ENCODE measurements around the gene CIZ1. TPM values are rescaled to one million over a fixed set of nuclear protein-coding genes. Genes with fewer than 3 reads are reported as not detected.

Gene CIZ1
- total and polyA plus RNA-seq, 3 experiments from 2014 or later = 35.2 to 125 (median 114) TPM

GRCh38 chr9:128152133-128153059 lies 39.0 kb downstream of the CIZ1 start:
- H3K4me1 Mint-ChIP-seq = no peaks in the 10 kb centered on the region
- no peak overlapping the region for H3K27ac ChIP-seq (ENCODE audit: low read depth, low read length)
- no peak overlapping the region for H3K27ac Mint-ChIP-seq
- CTCF ChIA-PET = no interaction called here
- no peaks in the 10 kb centered on the region for H3K27me3 ChIP-seq (ENCODE audit: insufficient read depth, low read length, poor library complexity, severe bottlenecking)
- H3K27me3 Mint-ChIP-seq = peaks cover 0 to 2% of the 10 kb centered on the region in 2 donors
- H3K9me3 ChIP-seq (ENCODE audit: low read length) = no peaks in the 10 kb centered on the region
- H3K9me3 Mint-ChIP-seq = no peaks in the 10 kb centered on the region
- H3K36me3 Mint-ChIP-seq = no peaks in the 10 kb centered on the region
- H3K4me3 ChIP-seq (ENCODE audit: low read length) = no peak overlapping the region
- POLR2A ChIA-PET = no interaction called here
- no peaks in the 10 kb centered on the region for H3K36me3 ChIP-seq (ENCODE audit: insufficient read depth, low read length)
- DNase-seq = no peak
- H3K4me3 Mint-ChIP-seq = no peak overlapping the region
- H3K4me1 ChIP-seq (ENCODE audit: insufficient read depth, low read length) = no peaks in the 10 kb centered on the region

- CTCF ChIA-PET = interaction anchor here (1.2 kb wide), 1 partner anchor 8 kb away, joined by 4 read pairs; the partner anchor contains the start of gene BBLN
- H3K9me3 ChIP-seq (ENCODE audit: low read length) = no peaks in the 10 kb centered on the region
- H3K4me3 ChIP-seq (ENCODE audit: low read length) = no peak overlapping the region
- no peak for DNase-seq
- no peak overlapping the region for H3K4me3 Mint-ChIP-seq
- H3K36me3 ChIP-seq (ENCODE audit: insufficient read depth, low read length) = no peaks in the 10 kb centered on the region
- H3K27me3 Mint-ChIP-seq = peaks cover 0 to 2% of the 10 kb centered on the region in 2 donors
- POLR2A ChIA-PET = no interaction called here
- H3K4me1 ChIP-seq (ENCODE audit: insufficient read depth, low read length) = no peaks in the 10 kb centered on the region
- H3K9me3 Mint-ChIP-seq = no peaks in the 10 kb centered on the region
- no peaks in the 10 kb centered on the region for H3K27me3 ChIP-seq (ENCODE audit: insufficient read depth, low read length, poor library complexity, severe bottlenecking)
- no peaks in the 10 kb centered on the region for H3K36me3 Mint-ChIP-seq
- H3K27ac ChIP-seq (ENCODE audit: low read depth, low read length) = no peak overlapping the region
- no peaks in the 10 kb centered on the region for H3K4me1 Mint-ChIP-seq
- H3K27ac Mint-ChIP-seq = no peak overlapping the region
Measured at GRCh38 chr9:128151309-128152132, 39.9 kb downstream of the CIZ1 start.

- no peaks in the 10 kb centered on the region for H3K36me3 ChIP-seq (ENCODE audit: insufficient read depth, low read length)
- no peak for DNase-seq
- H3K27me3 Mint-ChIP-seq = peaks cover 0 to 2% of the 10 kb centered on the region in 2 donors
- no peak overlapping the region for H3K27ac Mint-ChIP-seq
- no peaks in the 10 kb centered on the region for H3K9me3 Mint-ChIP-seq
- H3K4me3 Mint-ChIP-seq = no peak overlapping the region
- no peak overlapping the region for H3K4me3 ChIP-seq (ENCODE audit: low read length)
- POLR2A ChIA-PET = no interaction called here
- no peaks in the 10 kb centered on the region for H3K4me1 ChIP-seq (ENCODE audit: insufficient read depth, low read length)
- no peaks in the 10 kb centered on the region for H3K27me3 ChIP-seq (ENCODE audit: insufficient read depth, low read length, poor library complexity, severe bottlenecking)
- H3K36me3 Mint-ChIP-seq = no peaks in the 10 kb centered on the region
- CTCF ChIA-PET = interaction anchor here (1.2 kb wide), 1 partner anchor 9 kb away, joined by 4 read pairs; the partner anchor contains the start of gene BBLN
- no peaks in the 10 kb centered on the region for H3K4me1 Mint-ChIP-seq
- H3K9me3 ChIP-seq (ENCODE audit: low read length) = no peaks in the 10 kb centered on the region
- no peak overlapping the region for H3K27ac ChIP-seq (ENCODE audit: low read depth, low read length)
Measured at GRCh38 chr9:128150594-128151308, 40.6 kb downstream of the CIZ1 start.

- ChIA-PET CTCF (interaction anchor here (1.2 kb wide), 1 partner anchor 10 kb away, joined by 4 read pairs; the partner anchor contains the start of gene BBLN), POLR2A (no interaction called here)
- DNase-seq = no peak
- no peak overlapping the region for H3K27ac Mint-ChIP-seq
- H3K4me3 Mint-ChIP-seq = no peak overlapping the region
- H3K9me3 Mint-ChIP-seq = no peaks in the 10 kb centered on the region
- H3K36me3 Mint-ChIP-seq = no peaks in the 10 kb centered on the region
- no peaks in the 10 kb centered on the region for H3K9me3 ChIP-seq (ENCODE audit: low read length)
- no peaks in the 10 kb centered on the region for H3K27me3 ChIP-seq (ENCODE audit: insufficient read depth, low read length, poor library complexity, severe bottlenecking)
- H3K4me1 Mint-ChIP-seq = no peaks in the 10 kb centered on the region
- H3K27ac ChIP-seq (ENCODE audit: low read depth, low read length) = no peak overlapping the region
- H3K27me3 Mint-ChIP-seq = peaks cover 0 to 2% of the 10 kb centered on the region in 2 donors
- H3K4me1 ChIP-seq (ENCODE audit: insufficient read depth, low read length) = no peaks in the 10 kb centered on the region
- H3K4me3 ChIP-seq (ENCODE audit: low read length) = no peak overlapping the region
- no peaks in the 10 kb centered on the region for H3K36me3 ChIP-seq (ENCODE audit: insufficient read depth, low read length)
Measured at GRCh38 chr9:128149951-128150593, 41.3 kb downstream of the CIZ1 start.

- Mint-ChIP-seq H3K4me3 (no peak within 1 kb of the TSS), H3K27me3 (peaks cover 0 to 4% of the 10 kb centered on the region in 2 donors), H3K36me3 (no peaks in the 10 kb centered on the region), H3K9me3 (no peaks in the 10 kb centered on the region), H3K27ac (no peak within 1 kb of the TSS), H3K4me1 (no peaks in the 10 kb centered on the region)
- H3K27me3 ChIP-seq (ENCODE audit: insufficient read depth, low read length, poor library complexity, severe bottlenecking) = no peaks in the 10 kb centered on the region
- ChIA-PET POLR2A (no interaction called here), CTCF (no interaction called here)
- no peak within 1 kb of the TSS for H3K27ac ChIP-seq (ENCODE audit: low read depth, low read length)
- H3K4me3 ChIP-seq (ENCODE audit: low read length) = no peak within 1 kb of the TSS
- no peak for DNase-seq
- H3K9me3 ChIP-seq (ENCODE audit: low read length) = no peaks in the 10 kb centered on the region
- H3K36me3 ChIP-seq (ENCODE audit: insufficient read depth, low read length) = no peaks in the 10 kb centered on the region
- H3K4me1 ChIP-seq (ENCODE audit: insufficient read depth, low read length) = no peaks in the 10 kb centered on the region
Measured at GRCh38 chr9:128149001-128149701, 42.2 kb downstream of the CIZ1 start, which contains the start of gene LCN2. Gene LCN2 (plus strand): TSS chr9:128149453. CDS start chr9:128149526, 73 bp downstream.

- no peak for DNase-seq
- Mint-ChIP-seq H3K27me3 (peaks cover 0 to 4% of the 10 kb centered on the region in 2 donors), H3K9me3 (no peaks in the 10 kb centered on the region), H3K4me1 (peaks cover under 1 to 1% (median under 1%) of the 10 kb centered on the region in 3 donors), H3K27ac (no peak overlapping the region), H3K36me3 (no peaks in the 10 kb centered on the region), H3K4me3 (no peak overlapping the region)
- CTCF ChIA-PET = no interaction called here
- Histone ChIP-seq H3K27ac (ENCODE audit: low read depth, low read length) (no peak overlapping the region), H3K9me3 (ENCODE audit: low read length) (no peaks in the 10 kb centered on the region), H3K27me3 (ENCODE audit: insufficient read depth, low read length, poor library complexity, severe bottlenecking) (no peaks in the 10 kb centered on the region), H3K4me3 (ENCODE audit: low read length) (no peak overlapping the region), H3K4me1 (ENCODE audit: insufficient read depth, low read length) (no peaks in the 10 kb centered on the region), H3K36me3 (ENCODE audit: insufficient read depth, low read length) (no peaks in the 10 kb centered on the region)
- POLR2A ChIA-PET = no interaction called here
Measured at GRCh38 chr9:128148509-128149000, 42.8 kb downstream of the CIZ1 start.

GRCh38 chr9:128146591-128147120 lies 44.7 kb downstream of the CIZ1 start:
- Histone ChIP-seq H3K4me3 (ENCODE audit: low read length) (no peak overlapping the region), H3K4me1 (ENCODE audit: insufficient read depth, low read length) (peaks cover 13% of the 10 kb centered on the region), H3K36me3 (ENCODE audit: insufficient read depth, low read length) (no peaks in the 10 kb centered on the region), H3K27ac (ENCODE audit: low read depth, low read length) (no peak overlapping the region), H3K9me3 (ENCODE audit: low read length) (no peaks in the 10 kb centered on the region), H3K27me3 (ENCODE audit: insufficient read depth, low read length, poor library complexity, severe bottlenecking) (no peaks in the 10 kb centered on the region)
- no peak for DNase-seq
- Mint-ChIP-seq H3K27ac (peak overlapping the region in 1 of 8 donors; percentile 94), H3K9me3 (no peaks in the 10 kb centered on the region), H3K36me3 (no peaks in the 10 kb centered on the region), H3K4me3 (no peak overlapping the region), H3K27me3 (peaks cover 0 to 4% of the 10 kb centered on the region in 2 donors), H3K4me1 (peaks cover 6 to 11% (median 10%) of the 10 kb centered on the region in 3 donors)
- ChIA-PET POLR2A (no interaction called here), CTCF (interaction anchor here (1.4 kb wide), 1 partner anchor 13 kb away, joined by 4 read pairs; the partner anchor contains the start of gene BBLN)
